CD8-positive, alpha-beta memory T cell (primary cell): Measurements from ENCODE around the gene PPP1R3D. TPM values are rescaled to one million over a fixed set of nuclear protein-coding genes. Genes with fewer than 3 reads are reported as not detected.
A peak's percentile ranks its signal among the peaks of the same experiment; 100 is the strongest.
"Not testable (repeated sequence)": the region's sequence is repeated elsewhere in the genome, so short reads cannot be mapped to it uniquely, and the experiment has no call there.

Experiments used
- CTCF ChIA-PET: fragments of 350-600 bp; sonication (Branson Sonifier 250); formaldehyde crosslinking; loops from one replicate; lab custom pipeline; 2021; ENCODE audit warnings: antibody characterized with exemption; lab: Charles Lee
- POLR2A ChIA-PET: fragments of 350-600 bp; sonication (Branson Sonifier 250); formaldehyde crosslinking; loops from one replicate; lab custom pipeline; 2021; ENCODE audit warnings: antibody characterized with exemption; lab: Charles Lee
- DNase-seq, 5 donors: peaks; one replicate each; pipeline versions ENCODE4 v3.0.0 to v3.0.0-alpha.2; 2020 to 2022; ENCODE audit warnings: mixed read lengths in 1 of 5
- H3K27ac ChIP-seq: one replicate; pipeline ENCODE4 v1.7.0; 2013; ENCODE audit warnings: low read depth, mild to moderate bottlenecking, low read length, moderate library complexity
- H3K27me3 ChIP-seq: 2 replicates; pipeline ENCODE4 v1.7.0; 2013; ENCODE audit warnings: low read length, mild to moderate bottlenecking; ENCODE audit not compliant: insufficient read depth, poor library complexity, severe bottlenecking
- H3K36me3 ChIP-seq: 2 replicates; pipeline ENCODE4 v1.7.0; 2013; ENCODE audit warnings: mild to moderate bottlenecking, low read length, moderate library complexity; ENCODE audit not compliant: insufficient read depth
- H3K4me1 ChIP-seq: 2 replicates; pipeline ENCODE4 v1.7.0; 2013; ENCODE audit warnings: mild to moderate bottlenecking, low read length, moderate library complexity; ENCODE audit not compliant: insufficient read depth
- H3K4me3 ChIP-seq: 2 replicates; pipeline ENCODE4 v1.7.0; 2013; ENCODE audit warnings: mild to moderate bottlenecking, low read length
- H3K9me3 ChIP-seq: 2 replicates; pipeline ENCODE4 v1.7.0; 2013; ENCODE audit warnings: mild to moderate bottlenecking, low read length
- H3K27ac Mint-ChIP-seq, 8 donors: one replicate each; pipeline ENCODE4 v1.8.0; 2020 to 2021; ENCODE audit warnings: mixed read lengths in 8 of 8, mild to moderate bottlenecking in 6 of 8, inconsistent platforms in 3 of 8, moderate library complexity in 3 of 8
- H3K27me3 Mint-ChIP-seq, 2 donors: one replicate each; pipeline ENCODE4 v1.8.0; 2020 to 2021; ENCODE audit warnings: mixed read lengths in 2 of 2, mild to moderate bottlenecking in 1 of 2, moderate library complexity in 1 of 2
- H3K36me3 Mint-ChIP-seq, 3 donors: one replicate each; pipeline ENCODE4 v1.8.0; 2020 to 2021; ENCODE audit warnings: mixed read lengths in 3 of 3, inconsistent platforms in 1 of 3, mild to moderate bottlenecking in 1 of 3
- H3K4me1 Mint-ChIP-seq, 3 donors: one replicate each; pipeline ENCODE4 v1.8.0; 2020 to 2021; ENCODE audit warnings: mixed read lengths in 3 of 3, inconsistent platforms in 1 of 3, mild to moderate bottlenecking in 1 of 3
- H3K4me3 Mint-ChIP-seq, 7 donors: one replicate each; pipeline ENCODE4 v1.8.0; 2020 to 2021; ENCODE audit warnings: mixed read lengths in 7 of 7, mild to moderate bottlenecking in 6 of 7, moderate library complexity in 4 of 7, inconsistent platforms in 2 of 7
- H3K9me3 Mint-ChIP-seq, 5 donors: one replicate each; pipeline ENCODE4 v1.8.0; 2020 to 2022; ENCODE audit warnings: mixed read lengths in 5 of 5, mild to moderate bottlenecking in 3 of 5, moderate library complexity in 2 of 5, inconsistent platforms in 1 of 5
- polyA plus RNA-seq: library from polyadenylated mRNA; unstranded; fragments of 300-500 nt; fragmentation: Illumina TruSeq; gene quantifications from one replicate; pipeline ENCODE4 v1.2.3, GENCODE V29; 2021
- total RNA-seq, 2 experiments: library from RNA; stranded (reverse); gene quantifications; one replicate each; pipeline ENCODE4 v1.2.3, GENCODE V29; 2021

Gene PPP1R3D
- total and polyA plus RNA-seq, 3 experiments from 2014 or later = 3.3 to 6.7 (median 6.7) TPM

GRCh38 chr20:59957568-59957967 is 17.5 kb upstream of the PPP1R3D start:
- POLR2A ChIA-PET, H3K9me3 Mint-ChIP-seq: not testable (repeated sequence)

GRCh38 chr20:59955131-59955796 is 15.2 kb upstream of the PPP1R3D start:
- H3K36me3 ChIP-seq = no peaks in the 10 kb centered on the region
- POLR2A ChIA-PET = interaction anchor here (0.7 kb wide), 1 partner anchor 501 kb away, joined by 5 read pairs; no protein-coding TSS in a partner anchor
- Mint-ChIP-seq H3K9me3 (no peaks in the 10 kb centered on the region), H3K27me3 (no peaks in the 10 kb centered on the region), H3K36me3 (peaks cover 0 to 9% (median 0%) of the 10 kb centered on the region in 3 donors), H3K4me3 (no peak overlapping the region), H3K4me1 (no peaks in the 10 kb centered on the region), H3K27ac (peak overlapping the region in 2 of 8 donors; percentile 42 to 74)
- no peak overlapping the region for H3K4me3 ChIP-seq
- H3K4me1 ChIP-seq = no peaks in the 10 kb centered on the region
- CTCF ChIA-PET = interaction anchor here (1.5 kb wide), 1 partner anchor 21 kb away, joined by 9 read pairs; the partner anchor contains the start of gene SYCP2
- DNase-seq = no peak
- H3K27ac ChIP-seq = no peak overlapping the region
- no peaks in the 10 kb centered on the region for H3K9me3 ChIP-seq
- H3K27me3 ChIP-seq = no peaks in the 10 kb centered on the region

More at GRCh38 chr20:59957568-59957967, 17.5 kb upstream of the PPP1R3D start:
- not testable (repeated sequence) for H3K9me3 ChIP-seq, H3K36me3 ChIP-seq, DNase-seq, H3K4me3 Mint-ChIP-seq, H3K27ac Mint-ChIP-seq, H3K4me1 Mint-ChIP-seq, H3K4me3 ChIP-seq, H3K27me3 ChIP-seq, H3K27me3 Mint-ChIP-seq, H3K4me1 ChIP-seq, H3K27ac ChIP-seq
- peaks cover 0 to 12% (median 0%) of the 10 kb centered on the region in 3 donors for H3K36me3 Mint-ChIP-seq
- CTCF ChIA-PET = interaction anchor here (1.2 kb wide), 1 partner anchor 17 kb away, joined by 3 read pairs; the partner anchor contains the start of genes FAM217B and PPP1R3D

GRCh38 chr20:59954718-59955117 is 14.6 kb upstream of the PPP1R3D start:
- ChIA-PET CTCF (interaction anchor here (1.5 kb wide), 1 partner anchor 20 kb away, joined by 9 read pairs; the partner anchor contains the start of gene SYCP2), POLR2A (no interaction called here)
- Histone ChIP-seq H3K27ac (no peak overlapping the region), H3K27me3 (no peaks in the 10 kb centered on the region), H3K36me3 (no peaks in the 10 kb centered on the region), H3K4me1 (no peaks in the 10 kb centered on the region), H3K4me3 (no peak overlapping the region), H3K9me3 (no peaks in the 10 kb centered on the region)
- Mint-ChIP-seq H3K9me3 (no peaks in the 10 kb centered on the region), H3K27ac (peak overlapping the region in 3 of 8 donors; percentile 15 to 74 (median 42)), H3K27me3 (no peaks in the 10 kb centered on the region), H3K4me3 (no peak overlapping the region), H3K36me3 (peaks cover 0 to 5% (median 0%) of the 10 kb centered on the region in 3 donors), H3K4me1 (no peaks in the 10 kb centered on the region)
- DNase-seq = no peak

- ChIA-PET CTCF (interaction anchor here (1.3 to 7.9 kb wide), 5 partner anchors 10 to 1279 kb away, joined by 3 to 49 read pairs (median 12); partner anchors contain the start of genes FAM217B, PPP1R3D and SYCP2), POLR2A (no interaction called here)
- Mint-ChIP-seq H3K27ac (peak overlapping the region in 4 of 8 donors; percentile 25 to 94 (median 80)), H3K4me3 (no peak overlapping the region), H3K9me3 (no peaks in the 10 kb centered on the region), H3K27me3 (no peaks in the 10 kb centered on the region), H3K4me1 (peaks cover 16 to 30% (median 18%) of the 10 kb centered on the region in 3 donors), H3K36me3 (peaks cover 0 to 14% (median 0%) of the 10 kb centered on the region in 3 donors)
- Histone ChIP-seq H3K36me3 (no peaks in the 10 kb centered on the region), H3K4me3 (no peak overlapping the region), H3K27ac (no peak overlapping the region), H3K9me3 (no peaks in the 10 kb centered on the region), H3K4me1 (peaks cover 8% of the 10 kb centered on the region), H3K27me3 (no peaks in the 10 kb centered on the region)
- DNase-seq = no peak
Observed at GRCh38 chr20:59949911-59950310, 9.8 kb upstream of the PPP1R3D start.

- peak overlapping the region; percentile 18 for H3K4me3 ChIP-seq
- H3K9me3 Mint-ChIP-seq = no peaks in the 10 kb centered on the region
Observed at GRCh38 chr20:59948828-59949720, 9.0 kb upstream of the PPP1R3D start.

GRCh38 chr20:59948212-59948611 is 8.1 kb upstream of the PPP1R3D start:
- no peak overlapping the region for H3K27ac ChIP-seq
- no peak for DNase-seq
- no peak overlapping the region for H3K4me3 ChIP-seq
- Mint-ChIP-seq H3K4me3 (peak overlapping the region in 2 of 7 donors; percentile 60 to 64), H3K36me3 (peaks cover 0 to 30% (median 7%) of the 10 kb centered on the region in 3 donors), H3K4me1 (peaks cover 21 to 38% (median 23%) of the 10 kb centered on the region in 3 donors), H3K9me3 (no peaks in the 10 kb centered on the region), H3K27me3 (no peaks in the 10 kb centered on the region), H3K27ac (peak overlapping the region in 6 of 8 donors; percentile 88 to 95 (median 94))
- no peaks in the 10 kb centered on the region for H3K27me3 ChIP-seq
- H3K9me3 ChIP-seq = no peaks in the 10 kb centered on the region
- H3K4me1 ChIP-seq = peaks cover 8% of the 10 kb centered on the region
- H3K36me3 ChIP-seq = peaks cover 11% of the 10 kb centered on the region
- ChIA-PET POLR2A (interaction anchor here (0.6 to 1.2 kb wide), 3 partner anchors 8 to 14 kb away, joined by 3 read pairs; partner anchors contain the start of genes FAM217B and PPP1R3D), CTCF (interaction anchor here (1.1 to 7.9 kb wide), 5 partner anchors 8 to 315 kb away, joined by 3 to 49 read pairs (median 12); partner anchors contain the start of genes FAM217B, PPP1R3D and SYCP2)

More at GRCh38 chr20:59948828-59949720, 9.0 kb upstream of the PPP1R3D start:
- ChIA-PET CTCF (interaction anchor here (0.7 to 7.9 kb wide), 9 partner anchors 9 to 1280 kb away, joined by 3 to 49 read pairs (median 7); partner anchors contain the start of genes FAM217B, PPP1R3D and SYCP2), POLR2A (interaction anchor here (0.6 to 1.2 kb wide), 3 partner anchors 9 to 15 kb away, joined by 3 read pairs; partner anchors contain the start of genes FAM217B and PPP1R3D)
- H3K9me3 ChIP-seq = no peaks in the 10 kb centered on the region
- peaks cover 8% of the 10 kb centered on the region for H3K4me1 ChIP-seq
- Mint-ChIP-seq H3K27me3 (no peaks in the 10 kb centered on the region), H3K36me3 (peaks cover 0 to 23% (median 7%) of the 10 kb centered on the region in 3 donors), H3K27ac (peak overlapping the region; percentile 82 to 95 (median 94)), H3K4me3 (peak overlapping the region; percentile 60 to 88 (median 65)), H3K4me1 (peaks cover 21 to 37% (median 23%) of the 10 kb centered on the region in 3 donors)
- H3K36me3 ChIP-seq = peaks cover 3% of the 10 kb centered on the region
- DNase-seq = peak in 2 of 5 donors; percentile 59 to 65
- H3K27me3 ChIP-seq = no peaks in the 10 kb centered on the region
- H3K27ac ChIP-seq = no peak overlapping the region

- H3K4me3 ChIP-seq = no peak overlapping the region
- no peak for DNase-seq
- CTCF ChIA-PET = interaction anchor here (3.4 to 7.9 kb wide), 2 partner anchors 12 to 110 kb away, joined by 12 to 49 read pairs; partner anchors contain the start of gene SYCP2
- H3K27ac Mint-ChIP-seq = peak overlapping the region in 1 of 8 donors; percentile 54
- no peak overlapping the region for H3K27ac ChIP-seq
- H3K9me3 Mint-ChIP-seq = no peaks in the 10 kb centered on the region
- peaks cover 17% of the 10 kb centered on the region for H3K36me3 ChIP-seq
- H3K4me1 Mint-ChIP-seq = peaks cover 21 to 39% (median 24%) of the 10 kb centered on the region in 3 donors
- H3K4me3 Mint-ChIP-seq = no peak overlapping the region
- no peaks in the 10 kb centered on the region for H3K9me3 ChIP-seq
- H3K4me1 ChIP-seq = peaks cover 8% of the 10 kb centered on the region
- peaks cover 0 to 37% (median 10%) of the 10 kb centered on the region in 3 donors for H3K36me3 Mint-ChIP-seq
- H3K27me3 ChIP-seq = no peaks in the 10 kb centered on the region
- no peaks in the 10 kb centered on the region for H3K27me3 Mint-ChIP-seq
- POLR2A ChIA-PET = no interaction called here
Observed at GRCh38 chr20:59947376-59947775, 7.3 kb upstream of the PPP1R3D start.
